HG03280 (cell line): Measurements from ENCODE around the gene TOX4.
"Not testable (repeated sequence)": the region's sequence is repeated elsewhere in the genome, so short reads cannot be mapped to it uniquely, and the experiment has no call there.

Source experiments
- ATAC-seq: cut with Tn5 transposase; IDR thresholded peaks from one replicate; pipeline ENCODE4 v1.9.1; 2021; ENCODE audit warnings: mild to moderate bottlenecking, moderate library complexity; ENCODE audit not compliant: unreplicated experiment

The TOX4 gene

DNA sequence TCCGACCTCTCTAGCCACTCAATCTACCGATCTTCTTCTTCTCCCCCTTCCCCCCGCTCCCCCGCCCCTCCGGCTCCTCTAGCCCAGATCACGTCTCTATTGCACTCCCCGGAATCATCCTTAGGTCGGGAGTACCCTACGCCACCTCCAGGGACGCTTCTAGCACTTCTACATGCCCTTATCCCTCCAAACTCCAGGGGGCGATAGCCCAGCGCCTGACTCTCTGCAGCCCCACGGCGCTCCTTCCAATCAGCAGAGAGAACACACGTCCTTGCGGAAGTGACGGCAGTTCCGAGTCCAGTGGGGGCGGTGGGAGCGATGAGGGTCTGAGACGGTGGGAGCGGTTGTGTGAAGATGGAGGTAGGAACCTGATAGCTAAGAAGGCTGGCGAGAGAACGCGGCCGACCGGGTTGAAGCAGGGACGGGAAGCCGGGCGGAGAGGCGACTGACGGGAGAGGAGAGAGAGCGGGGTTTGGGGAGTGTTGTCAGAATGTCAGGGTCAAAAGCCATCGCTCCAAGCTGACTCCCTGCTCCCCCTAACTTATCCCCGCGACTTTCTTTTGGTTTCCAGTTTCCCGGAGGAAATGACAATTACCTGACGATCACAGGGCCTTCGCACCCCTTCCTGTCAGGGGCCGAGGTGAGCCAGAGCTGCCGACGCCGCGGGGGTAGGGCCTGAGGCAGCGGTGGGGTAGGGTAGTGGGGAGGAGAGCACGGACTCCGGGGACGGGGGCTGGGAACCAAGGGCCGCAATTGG is at the start of gene TOX4, which contains the start of gene RAB2B:
TOX4 (plus strand) TSS at position 271 of the 757 bp plus-strand sequence; CDS start at position 355, 84 bp downstream.
RAB2B (minus strand) TSS at position 35 of the 757 bp plus-strand sequence. CDS start 87 bp downstream, outside the sequence.
- ATAC-seq: peak; percentile 99

DNA sequence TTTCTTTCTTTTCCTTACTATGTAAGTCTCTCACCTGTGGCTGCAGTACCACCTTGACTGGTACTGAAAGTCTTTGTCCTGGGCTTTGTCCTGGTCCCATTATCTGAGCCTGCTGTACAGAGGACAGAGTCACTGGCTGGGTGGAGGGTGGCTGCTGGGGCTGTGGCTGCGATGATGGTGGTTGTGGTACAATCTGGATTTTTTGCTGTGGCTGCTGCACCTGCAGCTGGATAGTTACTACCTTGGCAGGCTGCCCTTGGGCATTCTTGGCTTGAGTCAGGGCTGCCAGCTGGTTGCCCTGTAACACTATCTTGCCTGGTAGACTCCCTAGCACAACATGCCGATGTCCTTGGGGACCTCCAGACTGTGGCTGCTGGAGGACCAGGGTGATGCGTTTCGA is 48.1 kb upstream of the TOX4 start:
- ATAC-seq: no peak

DNA sequence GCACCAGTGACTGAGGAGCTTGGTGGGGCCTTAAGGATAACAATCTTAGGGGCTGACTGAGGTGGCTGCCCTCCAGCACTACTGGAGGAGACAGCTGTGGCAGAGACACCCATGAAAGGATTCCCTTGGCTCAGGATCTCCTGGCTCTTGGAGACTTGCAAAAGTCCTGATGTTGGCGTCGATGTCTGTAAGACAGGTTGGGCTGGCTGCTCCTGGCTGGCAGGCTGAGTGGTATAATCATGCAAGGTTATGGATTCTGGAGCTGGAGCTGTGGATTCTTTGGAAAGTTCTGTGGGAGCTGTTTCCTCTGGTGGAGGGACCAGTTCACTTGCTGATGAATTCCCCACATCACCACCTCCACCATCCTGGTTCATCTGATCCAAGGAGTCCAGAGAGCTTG is 45.9 kb upstream of the TOX4 start:
- ATAC-seq: no peak

DNA sequence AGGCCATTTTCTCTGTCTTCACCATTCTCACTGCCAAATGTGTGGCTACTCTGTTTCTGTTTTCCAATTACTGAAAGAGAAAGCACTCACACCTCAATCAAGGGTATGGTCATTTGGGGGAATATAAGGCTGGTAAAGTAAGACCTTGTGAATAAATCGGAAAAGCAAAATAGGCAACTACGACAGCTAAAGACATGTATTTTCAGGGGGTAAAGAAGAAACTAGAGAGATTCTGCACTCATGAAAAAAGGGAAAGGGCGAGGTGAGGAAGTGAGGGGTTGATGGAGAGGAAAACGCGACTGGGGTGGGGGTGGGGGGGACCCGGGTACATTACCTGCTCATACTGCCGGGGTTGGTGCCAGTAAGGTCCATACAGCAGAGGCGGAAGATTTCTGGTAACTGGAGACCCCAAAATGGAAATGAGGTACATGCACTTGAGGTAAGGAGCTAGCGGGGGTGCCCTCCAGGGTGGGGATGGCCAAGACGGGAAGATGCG is 40.4 kb upstream of the TOX4 start:
- ATAC-seq: no peak

DNA sequence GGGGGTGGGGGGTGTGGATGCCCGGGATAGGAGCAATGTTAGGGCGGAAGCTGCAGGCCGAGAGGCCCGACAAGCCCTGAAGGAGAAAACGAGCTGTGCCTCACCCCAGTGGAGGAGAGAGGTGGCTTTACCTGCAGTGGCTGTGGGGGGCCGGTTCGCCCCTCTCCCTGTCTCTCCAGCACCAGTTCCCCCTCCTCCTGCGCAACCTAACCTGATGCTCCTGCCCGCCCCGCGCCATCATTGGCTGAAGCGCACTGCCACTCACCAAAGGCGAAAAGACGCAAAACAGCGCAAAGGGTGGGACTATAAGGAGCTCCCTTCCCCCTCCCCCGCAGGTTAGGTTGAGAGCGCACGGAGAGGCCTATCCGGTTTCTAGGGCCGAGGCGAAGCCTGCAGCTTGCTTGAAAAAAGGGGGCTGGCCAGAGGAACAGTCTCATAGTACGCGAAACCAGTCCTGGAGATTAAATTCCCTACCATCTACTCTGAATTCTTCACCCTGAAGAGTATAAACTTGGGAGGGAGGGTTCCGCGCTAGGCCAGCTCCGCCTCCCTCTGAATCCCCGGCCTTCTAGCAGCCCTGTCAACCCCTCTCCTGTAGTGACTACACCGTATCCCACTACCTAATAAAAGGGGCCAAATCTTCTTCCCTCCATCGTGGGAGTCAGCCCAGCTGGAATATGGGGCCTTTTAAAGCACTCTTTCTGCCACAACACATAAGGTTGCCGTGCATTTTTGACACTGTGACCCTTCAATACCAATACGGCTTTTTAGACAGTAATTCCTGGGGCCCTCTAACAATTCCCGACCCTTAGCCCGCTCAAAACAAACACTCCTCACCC is 39.7 kb upstream of the TOX4 start:
- peak; percentile 99 for ATAC-seq

DNA sequence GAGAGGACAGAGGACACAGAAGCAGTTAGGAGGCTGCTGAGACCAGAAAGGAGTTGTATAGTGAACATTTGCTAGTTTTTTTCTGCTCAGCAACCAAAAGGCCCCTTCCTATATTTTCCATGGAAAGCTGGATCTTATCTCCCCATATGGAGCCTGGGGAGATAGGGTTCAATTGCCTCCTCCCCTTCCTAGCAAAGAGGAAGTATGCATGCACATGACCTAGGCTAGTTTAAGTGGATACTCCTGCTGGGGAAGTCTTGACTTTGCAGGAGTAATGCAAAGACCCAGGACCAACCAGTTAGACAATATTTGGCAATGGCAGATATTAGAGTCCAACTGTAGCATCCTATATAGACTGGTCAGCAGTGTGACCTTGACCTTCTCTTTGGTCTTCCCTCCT is 36.1 kb upstream of the TOX4 start:
- no peak for ATAC-seq

DNA sequence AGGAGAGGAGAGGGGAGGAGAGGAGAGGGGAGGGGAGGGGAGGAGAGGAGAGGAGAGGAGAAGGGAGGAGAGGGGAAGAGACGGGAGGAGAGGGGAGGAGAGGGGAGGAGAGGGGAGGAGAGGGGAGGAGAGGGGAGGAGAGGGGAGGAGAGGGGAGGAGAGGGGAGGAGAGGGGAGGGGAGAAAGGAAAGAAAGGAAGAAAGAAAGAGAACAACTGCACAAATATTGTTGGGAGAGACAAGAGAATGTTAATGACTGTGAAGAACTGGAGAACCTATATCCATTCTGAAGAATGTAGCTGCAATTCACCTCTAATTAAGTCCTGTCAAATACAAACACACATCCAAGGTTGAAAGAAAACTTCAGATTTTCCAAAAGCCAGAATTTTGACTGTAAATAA is 34.3 kb upstream of the TOX4 start:
- ATAC-seq: not testable (repeated sequence)

DNA sequence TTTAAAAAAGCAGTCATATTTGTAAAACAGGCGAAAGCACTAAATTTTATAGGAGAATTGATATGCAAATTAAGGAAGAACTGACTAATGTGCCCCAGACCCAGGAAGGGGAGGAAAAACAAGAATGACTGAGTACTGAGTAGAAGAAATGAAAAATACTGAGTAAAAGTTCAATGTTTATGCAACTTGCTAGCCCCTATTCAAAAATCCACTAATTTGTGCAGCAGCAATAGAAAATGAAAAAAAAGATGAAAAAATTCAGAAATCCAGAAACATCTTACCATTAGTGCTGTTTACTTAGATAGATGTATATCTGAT is 27.1 kb upstream of the TOX4 start:
- ATAC-seq: no peak

DNA sequence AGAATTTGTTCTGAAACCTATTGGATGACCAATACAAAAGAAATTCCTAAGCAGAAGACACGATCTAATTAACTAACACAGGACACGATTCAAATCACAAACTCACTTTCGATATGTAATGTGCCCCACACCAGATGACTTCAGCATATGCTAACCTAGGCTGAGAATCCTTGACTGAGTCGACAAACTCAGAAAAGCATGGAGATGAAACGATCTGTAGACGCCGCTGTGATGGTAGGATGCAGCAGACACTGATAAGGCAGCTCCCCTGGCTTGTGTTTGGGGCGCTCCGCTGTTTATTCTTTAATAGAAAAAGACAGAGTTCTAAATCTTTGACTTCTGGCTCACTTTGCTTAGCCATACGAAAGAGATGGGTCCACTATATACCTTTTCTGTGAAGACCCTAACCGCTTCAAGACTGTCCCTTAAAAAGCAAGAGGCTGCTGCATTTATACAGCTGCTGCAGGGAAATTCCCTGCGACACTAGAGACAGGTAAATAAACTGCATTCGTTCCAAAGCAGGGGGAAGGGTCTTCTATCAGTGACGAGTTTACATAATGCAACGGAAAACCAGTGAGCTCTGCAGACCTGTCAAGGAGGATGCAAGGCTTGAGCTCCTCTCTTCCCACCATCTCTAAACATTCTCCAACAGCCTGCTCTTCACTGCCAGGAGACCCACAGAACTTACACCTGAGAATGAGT is 22.0 kb upstream of the TOX4 start:
- ATAC-seq: no peak

DNA sequence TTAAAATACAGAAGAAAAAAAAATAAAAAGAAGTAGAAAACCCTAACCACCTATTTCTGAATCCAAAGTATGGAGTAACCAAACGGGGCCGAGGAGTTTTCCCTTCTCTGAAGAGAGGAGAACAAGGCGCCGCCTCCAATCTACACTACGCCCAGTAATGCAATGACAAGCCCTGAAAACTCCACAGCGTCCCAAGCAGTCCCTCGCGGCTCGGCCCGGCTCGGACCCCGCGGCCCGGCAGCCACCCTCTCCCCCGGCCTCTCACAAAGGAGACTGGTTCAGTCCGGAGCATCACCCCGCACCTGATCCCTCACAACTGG is 21.4 kb upstream of the TOX4 start:
- ATAC-seq: peak; percentile 9

DNA sequence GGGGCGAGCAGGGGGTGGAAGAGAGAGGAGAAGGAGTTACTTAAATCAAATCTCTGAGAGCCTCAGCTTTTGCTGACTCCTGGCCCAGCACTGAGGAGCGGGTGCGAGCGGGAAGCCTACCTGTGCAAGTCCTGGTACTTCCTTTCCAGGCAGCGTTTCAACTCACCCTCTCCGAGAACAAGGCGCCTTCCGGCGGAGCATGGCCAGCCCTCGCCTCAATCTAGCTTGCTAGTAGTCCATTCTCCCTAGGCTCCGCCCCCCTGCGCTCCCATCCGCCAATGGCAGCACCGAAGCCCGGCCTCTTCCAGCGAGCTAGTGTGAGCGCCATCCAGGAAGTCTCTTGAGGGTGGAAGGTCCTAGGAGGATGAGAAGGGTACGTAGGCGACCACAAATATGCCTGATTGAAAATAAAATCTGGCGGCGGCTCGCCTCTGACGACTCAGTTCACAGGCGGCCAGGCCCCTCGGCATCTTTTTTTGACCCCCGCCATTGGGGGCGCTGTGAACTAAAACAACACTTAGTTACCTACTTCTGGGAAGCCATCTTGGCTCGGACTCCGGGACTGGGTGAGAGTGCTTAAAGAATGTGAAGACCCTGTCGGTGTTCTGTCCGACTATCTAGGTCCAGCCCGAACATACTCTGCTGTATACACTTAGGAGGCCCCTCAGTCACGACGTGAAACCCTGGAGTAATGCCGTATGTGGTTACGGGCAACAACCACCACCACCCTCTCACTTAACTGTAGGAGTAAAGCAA is 20.9 kb upstream of the TOX4 start, which contains the start of gene CHD8:
CHD8 (minus strand) TSS at position 212 of the 756 bp plus-strand sequence. CDS start 24,480 bp downstream, outside the sequence.
- peak; percentile 97 for ATAC-seq

DNA sequence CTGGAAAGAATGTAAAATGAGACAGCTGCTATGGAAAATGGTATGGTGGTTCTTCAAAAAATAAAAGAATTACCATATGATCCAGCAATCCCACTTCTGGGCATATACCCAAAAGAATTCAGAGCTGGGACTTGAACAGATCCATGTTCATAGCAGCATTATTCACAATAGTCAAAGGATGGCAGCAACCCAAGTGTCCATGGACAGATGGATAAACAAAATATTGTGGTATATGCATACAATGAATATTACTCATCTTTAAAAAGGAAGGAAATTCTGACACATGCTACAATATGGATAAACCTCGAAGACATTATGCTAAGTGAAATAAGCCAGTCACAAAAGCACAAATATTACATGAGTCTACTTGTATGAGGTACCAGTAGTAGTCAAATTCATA is 9.4 kb upstream of the TOX4 start:
- ATAC-seq: no peak

DNA sequence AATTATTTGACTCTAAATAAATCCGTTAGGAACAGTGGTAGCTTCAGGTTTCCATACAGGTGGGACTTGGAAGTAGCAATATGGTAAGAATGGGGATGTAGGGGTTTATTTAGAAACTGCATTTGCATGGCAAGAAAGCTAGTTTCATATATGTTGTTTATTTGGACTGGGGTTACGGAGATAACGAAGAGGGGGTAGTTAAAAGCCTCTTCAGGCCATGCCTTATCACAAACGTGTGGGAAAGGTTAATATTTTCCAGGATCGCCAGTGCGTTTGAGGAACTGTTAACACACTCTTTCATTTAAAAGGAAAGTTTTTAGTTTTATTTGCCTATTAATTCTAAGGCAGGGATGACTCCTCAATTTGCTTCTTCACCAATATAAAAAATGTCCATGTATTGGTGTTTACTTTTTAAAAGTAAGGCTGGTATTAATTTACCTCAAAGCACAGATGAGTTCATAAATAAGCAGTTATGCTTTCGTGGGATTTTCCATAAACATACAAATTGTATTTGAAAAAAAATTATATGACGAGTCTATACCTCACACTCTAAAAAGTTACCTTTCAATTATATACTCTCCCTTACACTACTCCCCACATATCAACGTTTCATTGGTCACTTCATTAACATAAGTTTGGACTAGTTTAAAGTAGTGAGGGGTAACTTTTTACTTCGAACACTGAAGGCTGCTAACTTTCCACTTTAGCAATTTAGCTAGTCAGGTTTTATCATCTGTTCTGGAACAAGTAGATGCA is 1.1 kb upstream of the TOX4 start:
- no peak for ATAC-seq

DNA sequence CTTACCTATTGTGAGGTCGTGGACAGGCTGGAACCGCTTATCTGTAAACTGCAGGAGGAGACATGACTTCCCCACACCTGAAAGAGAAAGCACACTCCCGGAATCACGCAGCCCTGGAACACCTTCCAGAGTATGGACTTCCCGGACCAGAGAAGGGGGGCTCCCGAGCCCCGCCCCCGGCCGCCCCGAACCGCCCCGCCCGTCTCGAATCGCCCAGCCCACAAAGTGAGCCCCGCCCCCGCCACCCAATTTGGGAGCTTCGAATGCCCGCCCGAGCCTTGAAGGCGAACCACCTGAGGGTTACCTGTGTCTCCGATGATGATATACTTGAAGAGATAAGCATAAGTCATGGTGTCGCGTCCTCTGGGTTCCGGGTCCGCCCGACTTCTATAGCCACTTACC is 471 bp upstream of the TOX4 start:
- peak; percentile 46 for ATAC-seq

DNA sequence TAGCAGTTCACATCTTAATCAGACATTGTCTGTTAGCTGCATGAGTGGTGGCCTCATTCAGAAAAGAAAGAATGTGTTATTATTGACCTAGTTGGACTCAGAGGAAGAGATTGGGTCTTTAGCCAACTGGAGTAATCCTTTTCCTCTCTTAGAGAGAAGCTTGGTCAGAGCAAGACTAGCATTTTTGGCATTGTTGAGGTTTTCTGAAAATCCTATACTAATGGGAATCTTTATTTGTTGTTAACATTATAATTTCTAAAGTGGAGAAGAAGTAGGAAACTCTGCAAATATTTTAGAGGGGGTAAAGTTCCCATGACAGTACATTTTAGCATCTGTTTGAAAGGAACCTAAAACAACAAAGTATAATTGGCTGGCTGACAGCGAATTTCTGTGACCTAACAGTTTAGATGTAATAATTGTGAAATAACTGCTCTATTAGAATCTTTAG is 9.7 kb downstream of the TOX4 start:
- no peak for ATAC-seq

DNA sequence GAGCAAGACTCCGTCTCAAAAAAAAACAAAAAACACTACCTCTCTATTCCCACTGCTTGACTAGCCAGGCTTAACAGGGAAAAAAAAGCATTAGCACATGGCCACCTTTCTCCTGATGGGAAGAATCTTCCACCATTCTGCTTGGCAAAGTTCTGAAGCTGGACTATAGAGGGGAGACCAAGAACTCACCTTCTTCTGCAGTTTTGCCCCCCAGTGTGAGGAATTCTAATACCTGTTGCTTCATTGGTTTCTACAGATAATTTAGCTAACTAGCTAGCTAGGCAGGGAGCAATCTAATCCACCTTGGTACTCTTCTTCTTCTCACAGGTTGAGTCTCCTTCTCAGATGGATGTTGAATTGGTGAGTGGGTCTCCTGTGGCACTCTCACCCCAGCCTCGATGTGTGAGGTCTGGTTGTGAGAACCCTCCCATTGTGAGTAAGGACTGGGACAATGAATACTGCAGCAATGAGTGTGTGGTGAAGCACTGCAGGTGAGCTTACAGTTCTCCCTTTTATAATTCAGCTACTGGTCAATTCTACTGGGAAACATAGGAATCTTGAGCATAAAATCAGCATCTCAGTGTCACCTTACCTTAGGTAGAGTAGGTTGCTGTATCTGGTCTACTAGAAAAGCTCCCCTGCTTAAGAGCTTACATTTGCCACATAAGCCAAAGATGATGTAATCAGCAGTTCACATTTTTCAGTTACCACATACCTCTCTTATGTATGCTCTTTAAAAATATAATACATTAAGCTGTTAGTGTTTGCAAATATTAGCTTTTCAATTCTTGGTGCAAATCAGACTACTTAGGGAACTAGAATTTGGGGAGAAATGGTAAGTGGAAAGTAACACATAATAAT is 18.1 kb downstream of the TOX4 start:
- no peak for ATAC-seq

DNA sequence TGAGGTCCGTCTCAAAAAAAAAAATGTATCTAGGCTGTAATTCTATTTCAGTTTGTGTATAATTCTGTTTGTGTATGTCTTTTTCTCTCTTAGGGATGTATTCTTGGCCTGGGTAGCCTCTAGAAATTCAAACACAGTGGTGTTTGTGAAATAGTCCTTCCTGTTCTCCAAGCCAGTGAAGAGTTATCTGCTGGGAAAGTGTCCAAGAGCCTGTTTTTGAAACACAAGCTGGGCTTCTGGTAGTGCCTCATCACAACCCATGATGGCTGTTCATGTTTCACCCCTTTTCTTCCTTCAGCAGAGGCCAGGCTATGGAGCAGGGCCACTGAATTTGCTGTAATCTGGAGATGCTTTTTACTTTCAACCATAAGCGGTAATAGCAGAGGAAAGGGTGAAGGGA is 19.5 kb downstream of the TOX4 start:
- ATAC-seq: no peak

DNA sequence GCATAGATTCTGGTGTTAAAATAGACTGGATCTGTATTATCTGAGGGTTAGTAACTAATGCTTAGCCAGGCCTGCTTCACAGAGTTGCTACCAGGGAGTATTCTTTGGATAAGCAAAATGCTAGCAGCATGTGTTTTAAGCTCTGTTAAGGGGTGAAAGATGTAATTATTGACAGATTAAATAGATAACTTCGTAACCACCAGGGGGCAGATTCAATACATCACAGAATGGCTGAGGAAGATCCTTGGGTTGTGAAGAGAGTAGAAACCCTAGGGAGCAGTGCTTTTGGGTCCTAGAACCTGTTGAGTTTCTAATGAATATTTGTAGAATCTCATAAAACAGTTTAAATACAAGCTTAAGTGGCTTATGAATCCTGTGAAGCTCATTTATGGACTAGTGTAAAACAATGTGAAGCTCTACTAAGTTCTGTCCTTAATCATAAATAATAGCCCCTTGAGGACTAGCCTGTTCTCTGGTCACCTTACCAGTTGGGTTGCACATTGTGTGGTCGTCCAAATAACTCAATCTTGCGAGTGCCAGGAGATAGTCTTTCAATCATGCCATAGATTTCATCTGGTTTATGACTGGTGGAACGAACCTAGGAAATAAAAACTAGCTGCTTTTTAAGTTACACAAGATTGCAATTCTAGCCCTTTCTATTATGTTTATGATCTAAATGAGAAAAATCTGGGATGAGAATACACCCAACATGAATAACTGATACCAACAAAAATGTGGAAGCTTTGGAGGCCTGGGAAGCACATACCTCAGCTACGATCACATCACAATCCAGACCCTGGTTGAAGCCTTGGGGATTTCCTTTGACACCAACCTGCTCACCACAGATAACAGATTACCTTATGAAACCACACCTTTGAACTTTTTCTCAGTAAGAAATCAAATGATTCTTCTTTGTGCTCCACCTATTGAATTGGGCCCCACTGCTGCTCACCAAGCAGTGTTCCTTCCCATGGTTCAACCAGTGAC is 21.8 kb downstream of the TOX4 start:
- no peak for ATAC-seq
